NK-92 treated with Interleukin-12 subunit alpha and Interleukin-12 subunit beta, amount 100 ng/mL, for 24 hours (cell line): ENCODE data around the gene RASA4B.
"Not testable (repeated sequence)": the region's sequence is repeated elsewhere in the genome, so short reads cannot be mapped to it uniquely, and the experiment has no call there.

ENCODE experiments used
- DNase-seq: peaks from one replicate; lab custom pipeline; 2025; lab: John Stamatoyannopoulos, UW

Gene RASA4B

DNA sequence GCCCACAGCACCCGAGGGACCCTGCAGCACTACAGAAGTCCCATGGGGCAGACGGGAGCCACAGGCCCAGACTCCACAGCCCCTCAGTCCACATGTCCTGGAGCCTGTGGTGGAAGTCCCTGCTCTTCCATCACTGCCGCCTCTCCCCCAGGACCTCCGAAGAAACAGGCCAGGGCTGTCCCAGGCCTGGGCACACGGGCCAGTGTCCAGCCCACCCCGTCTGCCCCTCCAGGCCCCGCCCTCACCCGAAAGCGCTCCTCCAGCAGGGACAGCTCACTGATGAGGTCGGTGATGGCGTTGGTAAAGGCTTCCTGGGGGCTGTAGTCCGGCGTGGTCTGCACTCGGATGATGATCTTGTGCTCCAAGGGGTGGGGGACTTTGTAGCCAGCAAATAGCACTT is 43.5 kb downstream of the RASA4B start:
- DNase-seq: not testable (repeated sequence)

DNA sequence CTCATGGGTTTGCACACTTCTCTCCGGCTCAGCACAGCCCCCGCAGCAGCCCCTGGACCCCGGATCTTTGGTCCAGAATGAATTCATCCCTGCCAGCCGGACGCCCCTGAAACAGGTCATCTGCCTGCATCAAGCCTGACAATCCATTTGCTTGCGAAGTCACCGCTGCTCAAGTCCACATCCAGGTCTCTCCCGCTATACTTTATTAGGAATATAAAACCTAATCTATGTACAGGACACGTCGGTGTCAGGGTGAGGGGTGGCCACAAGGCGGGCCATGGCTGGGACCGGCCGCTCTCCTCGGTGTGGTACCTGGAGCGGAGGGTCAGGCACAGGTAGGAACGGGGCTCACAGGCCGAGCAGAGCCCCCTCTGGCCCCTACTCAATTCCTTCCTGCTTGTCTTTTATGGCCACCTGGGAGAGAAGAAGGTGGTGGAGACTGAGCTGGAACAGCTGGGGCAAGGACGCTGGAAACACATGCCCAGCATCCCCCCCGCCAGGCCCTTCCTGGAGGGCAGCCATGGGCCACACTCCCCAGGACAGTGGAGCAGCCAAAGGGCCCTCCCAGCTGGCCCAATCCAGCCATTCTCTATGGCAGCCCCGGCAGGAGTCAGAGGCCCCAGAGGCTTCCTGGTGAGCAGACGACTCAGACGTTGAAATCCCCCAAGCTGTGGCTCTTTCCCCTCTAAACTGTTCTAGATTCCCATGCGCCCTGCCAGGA is 44.1 kb downstream of the RASA4B start:
- no peak for DNase-seq

DNA sequence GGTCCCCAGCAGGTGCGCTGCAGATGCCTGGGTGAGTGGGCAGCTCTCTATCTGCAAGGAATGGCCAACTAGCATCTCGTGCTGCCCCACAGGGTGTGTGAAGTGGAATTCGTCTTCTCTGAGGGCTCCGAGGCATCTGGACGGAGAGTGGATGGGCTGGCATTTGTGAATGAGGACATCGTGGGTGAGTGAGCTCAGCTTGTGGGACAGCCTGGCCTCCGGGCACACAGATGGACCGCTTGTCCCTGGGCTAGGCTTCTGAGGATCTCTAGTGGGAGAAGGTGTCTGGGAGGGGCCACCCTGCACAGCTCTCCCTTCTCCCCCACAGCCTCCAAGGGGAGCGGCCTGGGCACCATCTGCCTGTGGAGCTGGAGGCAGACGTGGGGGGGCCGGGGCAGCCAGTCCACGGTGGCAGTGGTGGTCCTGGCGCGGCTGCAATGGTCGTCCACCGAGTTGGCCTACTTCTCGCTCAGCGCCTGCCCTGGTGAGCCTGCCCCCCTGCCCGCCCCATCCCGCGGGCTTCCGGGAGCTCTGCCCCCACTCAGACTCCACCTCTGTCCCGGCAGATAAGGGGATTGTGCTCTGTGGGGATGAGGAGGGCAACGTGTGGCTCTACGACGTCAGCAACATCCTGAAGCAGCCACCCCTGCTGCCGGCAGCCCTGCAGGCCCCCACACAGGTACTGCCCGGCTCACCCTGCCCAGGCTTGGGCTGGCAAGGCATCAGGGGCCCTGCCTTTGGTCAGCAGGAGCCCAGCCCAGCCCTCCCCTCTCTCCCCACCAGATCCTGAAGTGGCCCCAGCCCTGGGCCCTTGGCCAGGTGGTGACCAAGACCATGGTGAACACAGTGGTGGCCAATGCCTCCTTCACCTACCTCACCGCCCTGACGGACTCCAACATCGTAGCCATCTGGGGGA is 45.2 kb downstream of the RASA4B start:
- no peak for DNase-seq

DNA sequence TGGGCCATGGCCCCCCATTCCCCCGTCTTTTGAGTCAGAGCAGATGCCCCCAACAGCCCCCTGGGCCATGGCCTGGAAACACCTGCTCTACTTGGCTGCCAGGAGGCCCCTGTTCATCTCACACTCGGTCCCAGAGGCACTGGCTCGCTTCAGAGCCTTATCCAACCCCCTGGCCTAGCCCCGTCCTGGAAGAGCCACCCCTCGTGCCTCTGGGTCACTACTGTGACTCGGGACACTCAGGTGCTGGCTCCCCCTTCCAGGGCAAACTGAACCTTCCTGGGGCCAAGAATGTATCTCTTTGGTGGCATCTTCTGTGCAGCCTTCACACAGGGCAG is 45.8 kb downstream of the RASA4B start:
- DNase-seq: no peak

DNA sequence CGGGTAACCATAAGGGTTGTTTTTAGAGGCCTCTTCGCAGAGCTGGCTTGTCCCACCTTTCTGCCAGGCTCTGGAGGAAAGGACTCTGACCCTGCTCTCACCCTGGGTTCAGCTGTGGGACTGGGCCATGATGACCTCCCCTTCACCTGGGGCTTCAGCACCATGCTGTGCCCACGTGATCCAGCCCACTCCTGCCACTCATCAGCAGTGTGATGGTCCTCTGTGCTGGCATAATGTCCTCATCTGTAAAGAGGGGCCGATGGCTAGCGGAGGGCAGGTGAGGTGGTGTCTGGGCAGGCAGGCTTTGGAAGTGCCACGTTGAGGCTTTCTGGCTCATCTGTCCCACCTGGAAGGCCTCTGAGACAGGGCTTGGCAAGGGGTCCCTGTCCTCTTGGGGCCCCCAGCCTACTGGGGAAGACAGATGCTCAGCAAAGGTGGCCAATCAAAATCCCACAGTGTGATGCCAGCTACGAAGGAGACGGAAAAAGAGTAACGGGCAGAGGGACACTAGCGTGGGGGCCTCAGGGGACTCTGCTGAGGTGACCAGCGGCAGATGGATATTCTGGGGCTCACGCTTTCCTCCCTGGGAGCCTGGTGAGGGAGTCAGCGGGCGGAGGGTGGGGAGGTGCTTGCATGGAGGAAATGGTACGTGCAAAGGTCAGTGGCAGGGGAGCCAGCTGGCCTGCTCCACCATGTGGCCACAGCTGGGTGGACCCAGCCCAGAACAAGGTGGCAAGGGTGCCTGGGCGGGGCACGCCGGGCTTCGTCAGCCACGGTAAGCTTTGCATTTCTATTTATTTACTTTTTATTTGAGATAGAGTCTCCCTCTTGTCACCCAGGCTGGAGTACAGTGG is 47.4 kb downstream of the RASA4B start:
- no peak for DNase-seq

DNA sequence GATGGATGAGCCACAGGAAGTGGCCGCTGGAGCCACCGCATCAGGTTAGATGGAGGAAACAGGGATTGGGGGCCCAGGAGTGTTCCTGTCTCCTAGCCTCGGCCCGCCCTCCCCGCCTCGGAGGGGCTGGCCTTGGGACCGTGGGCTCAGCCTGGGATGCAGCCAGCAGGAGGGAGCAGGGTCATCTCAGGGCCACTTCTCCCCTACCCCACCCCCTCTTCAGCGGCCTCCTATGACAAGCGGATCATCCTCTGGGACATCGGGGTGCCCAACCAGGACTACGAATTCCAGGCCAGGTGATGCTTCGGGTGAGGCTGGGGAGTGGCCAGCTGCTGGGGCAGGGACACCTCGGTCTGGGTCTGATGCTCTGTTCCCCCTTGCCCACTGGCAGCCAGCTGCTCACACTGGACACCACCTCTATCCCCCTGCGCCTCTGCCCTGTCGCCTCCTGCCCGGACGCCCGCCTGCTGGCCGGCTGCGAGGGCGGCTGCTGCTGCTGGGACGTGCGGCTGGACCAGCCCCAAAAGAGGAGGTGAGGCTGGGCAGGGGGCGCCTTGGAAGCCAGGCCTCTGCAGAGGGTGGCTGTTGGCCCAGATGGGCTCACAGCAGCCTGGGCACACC is 48.1 kb downstream of the RASA4B start:
- no peak for DNase-seq

DNA sequence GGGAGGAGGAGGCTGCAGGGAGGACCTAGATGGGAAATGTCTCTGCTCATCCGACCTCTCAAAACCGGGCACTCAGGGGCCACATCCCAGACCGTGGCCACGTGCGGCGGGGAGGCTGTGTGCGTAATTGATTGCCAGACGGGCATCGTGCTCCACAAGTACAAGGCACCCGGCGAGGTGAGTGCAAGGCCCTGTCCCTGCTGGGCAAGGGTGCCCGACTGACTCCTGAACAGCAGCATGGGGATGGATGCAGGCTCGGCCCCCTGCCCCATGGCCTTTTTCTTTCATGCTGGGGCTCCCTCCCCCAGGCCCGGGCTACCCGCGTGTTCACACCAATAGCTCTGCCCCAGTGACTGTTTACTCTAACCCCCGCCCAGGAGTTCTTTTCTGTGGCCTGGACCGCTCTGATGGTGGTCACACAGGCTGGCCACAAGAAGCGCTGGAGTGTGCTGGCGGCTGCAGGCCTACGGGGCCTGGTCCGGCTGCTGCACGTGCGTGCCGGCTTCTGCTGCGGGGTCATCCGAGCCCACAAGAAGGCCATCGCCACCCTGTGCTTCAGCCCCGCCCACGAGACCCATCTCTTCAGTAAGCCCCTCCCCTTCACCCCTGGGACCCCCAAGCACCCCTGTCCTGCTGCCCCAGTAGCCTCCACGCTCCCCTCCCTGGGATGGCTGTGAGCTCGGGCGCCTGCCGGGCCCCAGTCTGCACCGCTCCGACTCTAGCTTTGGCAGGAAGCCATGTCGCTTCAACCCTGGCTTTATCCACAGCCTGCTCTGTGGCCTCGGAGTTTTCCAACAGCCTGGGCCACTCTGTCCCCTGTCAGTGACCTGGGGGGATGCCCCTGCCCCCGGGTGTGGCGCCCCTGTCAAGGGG is 48.9 kb downstream of the RASA4B start:
- DNase-seq: no peak

DNA sequence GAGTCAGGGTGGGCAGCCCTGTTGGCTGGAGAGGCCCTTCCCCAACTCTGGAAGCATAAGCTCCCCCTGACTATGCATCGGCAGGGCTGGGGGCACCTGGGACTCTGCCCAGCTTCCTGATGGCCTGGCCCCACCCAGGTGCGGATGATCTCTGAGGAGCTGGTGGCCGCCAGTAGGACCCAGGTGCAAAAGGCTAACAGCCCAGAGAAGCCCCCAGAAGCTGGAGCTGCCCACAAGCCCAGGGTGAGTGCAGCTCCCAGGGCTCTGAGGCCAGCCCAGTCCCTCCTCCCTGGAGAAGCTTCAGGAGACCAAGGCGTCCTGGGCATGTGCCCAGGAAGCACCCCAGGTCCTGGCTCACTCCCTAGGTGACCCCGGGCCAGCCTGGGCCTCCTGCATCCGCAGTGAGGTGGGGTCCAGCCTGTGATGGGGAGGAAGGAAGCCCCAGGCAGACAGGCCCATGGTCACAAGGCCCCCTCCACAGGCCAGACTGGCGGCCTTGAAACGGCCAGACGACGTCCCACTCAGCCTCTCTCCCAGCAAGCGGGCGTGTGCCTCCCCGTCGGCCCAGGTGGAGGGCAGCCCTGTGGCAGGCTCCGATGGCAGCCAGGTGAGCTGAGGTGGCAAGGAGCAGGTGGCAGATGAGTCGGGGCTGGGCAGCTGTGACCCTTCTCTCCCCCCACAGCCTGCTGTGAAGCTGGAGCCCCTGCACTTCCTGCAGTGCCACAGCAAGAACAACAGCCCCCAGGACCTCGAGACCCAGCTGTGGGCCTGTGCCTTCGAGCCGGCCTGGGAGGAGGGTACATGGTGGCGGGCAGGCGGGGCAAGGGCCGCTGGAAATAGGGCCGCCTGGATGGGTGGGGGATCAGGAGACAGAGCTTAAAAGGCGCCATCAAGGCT is 49.7 kb downstream of the RASA4B start:
- no peak for DNase-seq

DNA sequence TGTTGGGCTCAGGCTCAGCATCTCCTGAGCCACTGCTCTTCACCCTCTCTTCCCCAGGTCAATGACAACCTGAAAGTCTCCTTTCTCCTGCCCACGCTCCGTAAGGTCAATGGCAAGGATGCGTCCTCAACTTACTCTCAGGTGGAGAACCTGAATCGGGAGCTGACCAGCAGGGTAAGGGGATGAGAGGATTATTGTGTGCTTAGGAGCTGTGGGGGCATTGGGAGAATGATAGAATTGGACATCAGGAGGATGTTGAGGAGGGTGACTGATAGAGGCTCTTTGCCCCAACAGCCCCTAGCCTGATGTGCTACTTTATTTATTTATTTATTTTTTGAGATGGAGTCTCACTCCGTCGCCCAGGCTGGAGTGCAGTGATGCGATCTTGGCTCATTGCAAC is 51.5 kb downstream of the RASA4B start:
- no peak for DNase-seq

DNA sequence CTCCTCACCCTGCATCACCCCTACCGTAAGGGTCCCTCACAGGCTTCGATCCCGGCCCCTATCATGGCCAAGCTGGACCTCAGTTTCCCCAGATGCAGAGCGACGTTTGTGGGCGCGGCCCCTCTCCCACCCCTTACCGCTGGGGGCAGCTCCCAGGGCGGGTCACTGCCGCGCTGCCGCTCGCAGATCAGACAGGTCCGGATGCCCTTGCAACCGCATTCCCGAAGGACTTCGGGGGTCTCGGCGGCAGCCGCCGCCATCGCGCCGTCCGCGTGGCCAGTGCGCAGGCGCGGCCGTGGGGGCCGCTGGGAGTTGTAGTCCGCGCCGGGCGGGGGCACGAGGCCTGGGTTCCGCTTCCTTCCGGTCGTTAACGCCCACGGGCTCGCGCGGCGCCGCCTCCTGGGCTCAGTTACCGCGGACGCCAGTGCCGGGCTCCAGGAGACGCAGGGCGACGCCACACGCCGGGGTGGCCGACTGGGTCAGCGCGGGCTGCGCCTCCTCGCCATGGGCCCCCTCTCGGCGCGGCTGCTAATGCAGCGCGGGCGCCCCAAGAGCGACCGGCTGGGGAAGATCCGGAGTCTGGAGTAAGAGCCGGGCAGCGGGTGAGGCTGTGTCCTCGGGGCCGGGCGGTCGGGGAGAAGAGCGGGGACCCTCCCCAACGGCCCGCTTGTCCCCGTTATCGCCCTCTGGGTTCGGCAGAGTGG is 52.8 kb downstream of the RASA4B start, which contains the start of the genes ALKBH4 and LRWD1:
Gene ALKBH4 (minus strand): TSS at position 287 of the 704 bp plus-strand sequence. CDS start 27 bp downstream, at position 260.
Gene LRWD1 (plus strand): TSS at position 408 of the 704 bp plus-strand sequence. CDS start 97 bp downstream, at position 505.
- peak; percentile 95 for DNase-seq

DNA sequence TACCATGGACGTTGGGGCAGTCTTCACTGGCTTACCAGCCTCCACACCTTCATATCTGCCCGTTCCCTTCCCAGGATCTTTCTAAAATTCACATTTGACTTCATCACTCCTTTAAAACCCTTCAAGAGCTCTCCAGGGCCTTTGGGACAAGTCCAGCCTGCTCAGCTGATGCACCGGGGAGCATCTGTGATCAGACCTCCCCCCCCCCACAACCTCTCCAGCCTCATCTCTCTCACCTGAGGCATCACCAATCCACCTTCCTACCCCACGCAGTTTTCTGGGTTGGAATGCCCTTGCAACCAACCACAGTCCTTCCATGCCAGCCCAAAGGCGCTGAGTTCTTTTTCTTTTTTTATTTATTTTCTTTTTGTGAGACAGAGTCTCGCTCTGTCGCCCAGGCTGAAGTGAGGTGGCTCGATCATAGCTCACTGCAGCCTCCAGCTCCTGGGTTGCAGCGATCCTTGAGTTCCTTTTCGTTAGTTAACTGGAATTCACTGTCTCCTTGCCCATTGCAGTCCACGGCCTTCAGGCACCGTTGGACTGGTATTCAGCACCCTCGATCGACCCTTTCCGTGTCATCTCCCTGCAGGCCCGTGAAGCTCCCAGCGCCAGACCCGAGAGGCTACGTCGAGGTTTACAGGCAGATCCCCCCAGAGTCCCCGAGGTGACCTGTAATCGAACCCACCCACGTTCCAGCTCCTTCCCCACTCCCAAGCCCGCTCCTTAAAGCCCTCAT is 53.6 kb downstream of the RASA4B start:
- no peak for DNase-seq

DNA sequence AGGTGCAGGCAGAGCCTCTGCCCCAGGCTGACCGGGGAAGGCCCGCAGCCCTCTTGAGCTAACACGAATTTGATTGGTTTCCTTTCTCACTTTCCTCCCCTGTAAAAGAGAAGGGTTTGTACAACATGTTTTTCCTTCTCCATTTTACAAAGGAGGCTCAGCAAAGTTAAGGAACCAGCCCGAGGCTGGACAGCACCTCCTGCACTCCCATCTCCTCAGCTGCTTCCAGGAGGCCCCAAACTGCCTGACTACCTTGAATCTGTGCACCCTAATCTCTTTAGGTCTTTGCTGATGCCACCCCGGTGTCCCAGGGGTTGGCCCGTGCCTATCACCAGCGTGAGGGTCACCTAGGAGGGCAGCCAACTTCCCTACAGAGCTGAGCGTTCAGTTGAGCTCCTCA is 57.1 kb downstream of the RASA4B start:
- no peak for DNase-seq

DNA sequence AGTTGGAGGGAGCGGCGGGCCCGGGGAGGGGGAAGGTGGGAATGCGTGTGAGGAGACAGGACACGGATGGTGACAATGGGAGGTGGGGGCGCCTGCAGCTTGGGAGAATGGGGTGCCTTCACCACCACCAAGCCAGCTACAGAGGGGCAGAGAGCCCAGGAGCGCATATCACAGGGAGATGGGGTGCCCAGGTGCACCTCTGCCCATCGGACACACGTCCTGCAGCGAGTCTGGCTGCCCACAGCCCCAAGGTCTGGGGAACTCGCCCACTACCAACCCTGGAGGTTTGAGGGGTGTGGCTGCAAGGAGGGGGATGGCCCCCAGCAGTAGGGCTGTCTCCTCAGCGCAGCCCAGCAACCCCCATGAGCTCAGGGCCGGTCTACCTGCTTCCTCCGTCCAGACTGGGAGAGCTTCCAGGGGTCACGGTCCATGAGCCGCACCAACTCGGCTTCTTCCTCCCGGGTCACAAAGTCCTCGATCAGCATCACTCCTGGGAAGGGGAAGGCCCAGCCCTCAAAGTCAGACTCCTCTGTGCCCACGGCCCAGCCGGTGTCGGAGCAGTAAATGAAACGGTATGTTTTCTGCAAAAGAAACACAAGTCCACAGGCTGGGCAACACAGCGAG is 58.2 kb downstream of the RASA4B start:
- no peak for DNase-seq

DNA sequence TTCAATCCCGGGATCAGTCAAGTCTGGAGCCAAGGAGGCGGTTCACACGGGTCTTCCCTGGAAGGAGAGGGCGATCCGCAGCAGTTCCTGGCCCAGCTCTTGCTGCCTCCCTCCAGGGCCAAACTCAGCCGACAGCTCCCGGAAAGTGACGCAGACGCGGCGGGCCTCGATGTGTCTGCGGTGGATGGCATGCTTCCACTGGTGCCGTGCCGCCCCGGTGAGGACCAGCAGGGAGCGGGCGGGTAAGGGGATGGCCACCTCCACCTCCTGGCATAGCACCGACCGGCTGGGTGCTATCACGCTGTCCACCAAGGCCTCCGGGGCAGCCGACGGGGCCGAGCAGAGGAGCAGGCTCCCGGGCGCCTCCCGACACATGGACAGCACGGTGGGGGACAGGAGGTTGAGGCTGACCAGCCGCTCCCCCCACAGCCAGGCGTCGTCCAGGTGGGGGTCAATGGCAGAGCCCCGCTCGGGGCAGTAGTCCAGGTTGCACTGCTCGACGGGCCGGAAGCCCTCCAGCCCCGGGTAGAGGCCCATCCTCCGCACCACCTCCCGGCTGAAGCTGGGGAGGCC is 60.1 kb downstream of the RASA4B start:
- DNase-seq: no peak

DNA sequence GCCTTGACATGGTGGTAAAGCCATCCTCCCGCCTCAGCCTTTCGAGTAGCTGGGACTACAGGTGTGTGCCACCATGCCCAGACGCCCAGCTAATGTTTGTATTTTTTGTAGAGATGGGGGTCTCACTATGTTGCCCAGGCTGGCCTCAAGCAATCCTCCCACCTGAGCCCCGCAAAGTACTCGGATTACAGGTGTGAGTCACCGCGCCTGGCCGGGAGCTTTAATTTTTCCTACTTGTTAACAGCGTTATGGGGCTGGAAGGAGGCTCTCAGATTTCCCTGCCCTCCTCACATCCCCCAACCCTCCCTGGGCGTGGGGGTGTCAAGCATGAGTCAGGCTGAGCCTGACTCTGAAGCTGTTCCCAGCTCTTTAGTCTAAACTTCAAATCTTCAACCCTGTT is 61.2 kb downstream of the RASA4B start:
- DNase-seq: no peak

DNA sequence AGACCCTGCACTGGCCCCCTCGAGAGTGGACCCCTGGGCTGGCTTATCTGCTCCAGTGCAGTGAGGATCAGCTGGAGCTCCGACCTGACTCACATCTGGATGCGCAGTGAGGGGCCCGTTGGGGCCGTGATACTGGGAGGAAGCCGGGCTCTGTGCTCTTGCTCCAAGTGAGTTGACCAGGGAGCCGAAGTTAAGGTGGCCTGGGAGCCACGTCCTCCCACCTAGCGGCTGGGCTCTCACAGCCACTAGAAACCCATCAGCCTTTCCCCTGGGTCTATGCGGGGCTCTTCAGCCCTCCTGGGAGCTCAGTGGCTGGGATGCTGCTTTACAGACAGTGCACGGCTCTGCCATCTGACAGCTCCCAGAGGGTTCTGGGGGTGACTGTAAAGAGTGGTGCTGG is 62.0 kb downstream of the RASA4B start:
- DNase-seq: no peak

DNA sequence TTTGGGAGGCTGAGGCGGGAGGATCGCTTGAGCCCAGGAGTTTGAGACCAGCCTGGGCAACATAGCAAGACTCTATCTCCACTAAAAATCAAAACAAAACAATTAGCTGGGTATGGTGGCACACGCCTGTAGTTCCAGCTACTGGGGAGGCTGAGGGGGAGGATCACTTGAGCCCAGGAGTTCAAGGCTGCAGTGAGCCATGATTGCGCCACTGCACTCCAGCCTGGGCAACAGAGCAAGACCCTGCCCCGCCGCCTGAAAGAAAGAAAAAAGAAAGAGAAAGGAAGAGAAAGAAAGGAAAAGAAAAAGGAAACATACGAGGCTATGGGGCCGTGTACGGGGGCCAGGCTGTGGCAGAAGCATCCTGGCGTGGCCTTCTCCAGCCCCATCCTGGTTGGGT is 62.6 kb downstream of the RASA4B start:
- not testable (repeated sequence) for DNase-seq

DNA sequence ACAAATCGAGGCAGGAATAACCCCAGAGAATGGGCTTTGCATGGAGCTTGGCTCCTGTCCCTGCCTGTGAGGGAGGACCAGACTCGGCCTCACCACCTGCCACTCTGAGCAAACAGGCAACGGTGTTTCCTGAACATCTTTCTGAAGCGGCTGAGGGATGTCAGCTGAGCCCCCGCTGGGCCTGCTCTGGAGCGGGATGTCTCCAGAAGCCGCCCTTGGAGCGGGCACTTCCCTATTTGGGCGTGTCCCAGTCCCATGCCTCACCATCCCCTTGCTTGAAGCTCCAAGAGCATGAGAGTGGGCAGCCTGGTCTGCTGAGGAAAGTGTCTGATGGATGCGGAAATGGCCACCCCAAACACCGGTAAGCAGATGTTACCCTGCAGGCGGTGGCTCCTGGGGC is 63.1 kb downstream of the RASA4B start:
- no peak for DNase-seq
